Erythroblast (primary cell): ENCODE data around the gene CCDC177.

Experiments used
- GATA1 ChIP-seq: IDR thresholded peaks from 2 replicates; pipeline ENCODE4 v1.6.1; 2011; ENCODE audit warnings: low read depth, mild to moderate bottlenecking, control low read depth, low read length, moderate library complexity
- POLR2A ChIP-seq: IDR thresholded peaks from 2 replicates; pipeline ENCODE4 v1.6.1; 2011; ENCODE audit warnings: mild to moderate bottlenecking, low read length

DNA sequence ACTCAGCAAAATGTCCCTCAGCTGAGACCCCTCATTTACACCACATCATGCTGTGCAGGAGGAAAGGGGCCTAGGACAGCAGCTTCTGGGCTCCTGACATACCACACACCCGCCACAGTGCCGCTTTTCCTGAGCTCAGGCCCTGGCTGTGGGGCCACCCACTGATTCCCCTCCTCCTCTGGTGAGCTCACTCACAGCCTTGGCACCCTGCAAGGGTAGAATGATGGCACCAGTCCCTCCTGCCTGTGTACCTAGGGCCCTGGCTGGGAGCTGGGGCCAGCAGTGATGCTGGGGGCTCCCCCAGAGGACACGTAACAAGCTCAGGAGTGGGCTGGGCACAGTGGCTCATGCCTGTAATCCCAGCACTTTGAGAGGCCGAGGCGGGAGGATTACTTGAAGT lies 45.7 kb downstream of the CCDC177 start:
- TF ChIP-seq POLR2A (no peak), GATA1 (no peak)
